B cell (primary cell): ENCODE measurements around the gene PLEKHG4. TPM values are rescaled to one million over a fixed set of nuclear protein-coding genes. Genes with fewer than 3 reads are reported as not detected.

Experiments
- ATAC-seq: fragments of 200-7000 bp; cut with Tn5 transposase; one replicate; pipeline ENCODE4 v1.10.0; 2021; ENCODE audit warnings: low read depth, mild to moderate bottlenecking, moderate number of reproducible peaks, moderate library complexity
- CTCF ChIA-PET: fragments of 350-600 bp; sonication (Branson Sonifier 250); formaldehyde crosslinking; loops from one replicate; lab custom pipeline; 2021; ENCODE audit warnings: antibody characterized with exemption, inconsistent platforms; lab: Charles Lee
- POLR2A ChIA-PET: fragments of 350-600 bp; sonication (Branson Sonifier 250); formaldehyde crosslinking; loops from one replicate; lab custom pipeline; 2021; ENCODE audit warnings: antibody characterized with exemption; lab: Charles Lee
- DNase-seq: peaks from one replicate; pipeline ENCODE4 v3.0.0; 2013
- H2AFZ ChIP-seq: 2 replicates; pipeline ENCODE4 v1.6.1; 2012; ENCODE audit warnings: mild to moderate bottlenecking, low read depth, low read length; ENCODE audit not compliant: insufficient read depth, poor library complexity, severe bottlenecking
- H3K27ac ChIP-seq, 2 donors: 1 replicate in 1 of 2; 2 replicates in 1 of 2; pipeline ENCODE4 v1.5.1; 2012 to 2013; ENCODE audit warnings: low read length in 2 of 2, mild to moderate bottlenecking in 2 of 2, moderate library complexity in 1 of 2
- H3K27me3 ChIP-seq, 4 experiments: fragments of 200-600 bp in 1 of 4; sonication (generic) in 1 of 4; replicated peaks in 1 of 4; 1 replicate in 2 of 4; 2 replicates in 2 of 4; pipeline versions ENCODE4 v1.6.1 to v1.7.0; 2013 to 2016; ENCODE audit warnings: low read length in 3 of 4, mild to moderate bottlenecking in 2 of 4, mixed read lengths in 1 of 4, moderate library complexity in 1 of 4; ENCODE audit not compliant: insufficient read depth in 4 of 4, control insufficient read depth in 3 of 4; ENCODE audit errors: control extremely low read depth in 1 of 4
- H3K36me3 ChIP-seq, 2 experiments: replicated peaks in 1 of 2; 1 replicate in 1 of 2; 2 replicates in 1 of 2; pipeline versions ENCODE4 v1.6.1 to v1.7.1; 2013; ENCODE audit warnings: low read length in 1 of 2; ENCODE audit not compliant: insufficient read depth in 2 of 2, control insufficient read depth in 1 of 2; ENCODE audit errors: control extremely low read depth in 1 of 2, extremely low read depth in 1 of 2
- H3K4me1 ChIP-seq, 2 donors: fragments of 200-600 bp in 1 of 2; sonication (generic) in 1 of 2; 1 replicate in 1 of 2; 2 replicates in 1 of 2; pipeline versions ENCODE4 v1.5.1 to v1.6.1; 2013 to 2017; ENCODE audit warnings: low read length in 2 of 2; ENCODE audit not compliant: control insufficient read depth in 2 of 2, insufficient read depth in 2 of 2
- H3K4me2 ChIP-seq: replicated peaks from 2 replicates; pipeline ENCODE3; 2012; ENCODE audit warnings: mild to moderate bottlenecking, low read depth, low read length; ENCODE audit not compliant: poor library complexity, severe bottlenecking
- H3K4me3 ChIP-seq, 5 experiments: fragments of 200-600 bp in 1 of 5; sonication (generic) in 1 of 5; 1 replicate in 3 of 5; 2 replicates in 2 of 5; pipeline versions ENCODE4 v1.5.1 to v1.7.0; 2011 to 2016; ENCODE audit warnings: low read length in 4 of 5, mild to moderate bottlenecking in 4 of 5, low read depth in 2 of 5, control low read depth in 1 of 5, moderate library complexity in 1 of 5; ENCODE audit not compliant: insufficient read depth in 1 of 5; ENCODE audit errors: control extremely low read depth in 1 of 5, extremely low read depth in 1 of 5
- H3K79me2 ChIP-seq: fragments of 200-600 bp; sonication (generic); one replicate; pipeline ENCODE4 v1.6.0; 2016; ENCODE audit warnings: low read length; ENCODE audit not compliant: control insufficient read depth, insufficient read depth
- H3K9ac ChIP-seq: fragments of 200-600 bp; sonication (generic); 2 replicates; pipeline ENCODE4 v1.6.1; 2017; ENCODE audit warnings: mild to moderate bottlenecking, low read length, moderate library complexity
- H3K9me3 ChIP-seq, 3 donors: one replicate each; pipeline versions ENCODE4 v1.6.1 to v1.7.1; 2013; ENCODE audit warnings: low read length in 2 of 3; ENCODE audit not compliant: control insufficient read depth in 2 of 3, insufficient read depth in 1 of 3; ENCODE audit errors: control extremely low read depth in 1 of 3
- H4K20me1 ChIP-seq: 2 replicates; pipeline ENCODE4 v1.6.0; 2012; ENCODE audit warnings: mild to moderate bottlenecking, low read length; ENCODE audit not compliant: insufficient read depth, control insufficient read depth, poor library complexity, severe bottlenecking
- H3K27ac Mint-ChIP-seq: one replicate; pipeline ENCODE4 v1.8.0; 2021; ENCODE audit warnings: mixed read lengths
- H3K27me3 Mint-ChIP-seq: one replicate; pipeline ENCODE4 v1.8.0; 2021; ENCODE audit warnings: mixed read lengths
- H3K4me1 Mint-ChIP-seq: one replicate; pipeline ENCODE4 v1.8.0; 2021; ENCODE audit warnings: mixed read lengths
- H3K4me3 Mint-ChIP-seq: one replicate; pipeline ENCODE4 v1.8.0; 2021; ENCODE audit warnings: mixed read lengths
- H3K9me3 Mint-ChIP-seq: one replicate; pipeline ENCODE4 v1.8.0; 2022; ENCODE audit warnings: mixed read lengths; ENCODE audit not compliant: insufficient read depth
- CTCF ChIP-seq: fragments of 200-600 bp; IDR thresholded peaks from one replicate; pipeline ENCODE4 v1.8.0; 2022; ENCODE audit warnings: antibody characterized with exemption, mild to moderate bottlenecking
- EZH2 ChIP-seq: IDR thresholded peaks from 2 replicates; pipeline ENCODE4 v1.6.1; 2012; ENCODE audit warnings: borderline replicate concordance, low read depth, mild to moderate bottlenecking, moderate library complexity, low read length; ENCODE audit not compliant: insufficient read depth, poor library complexity, severe bottlenecking
- WGBS: methylation state at CpG from one replicate; pipeline ENCODE4 v1.1.5; 2013; ENCODE audit warnings: missing lambda C conversion rate; ENCODE audit not compliant: insufficient coverage; 5-methylcytosine and 5-hydroxymethylcytosine counted together
- intact Hi-C: fragments of 100-400 bp; cut with micrococcal nuclease; formaldehyde crosslinking; loops from one replicate; pipeline ENCODE4 v1.10.0; 2022
- polyA plus RNA-seq: library from polyadenylated mRNA; depleted of rRNA; stranded (reverse); fragments of >200 nt; gene quantifications from 2 replicates; pipeline ENCODE4 v1.2.3, GENCODE V29; 2012
- total RNA-seq, 2 donors: library from RNA; stranded (reverse); fragments of 120-200 nt in 1 of 2; gene quantifications; 1 replicate in 1 of 2; 2 replicates in 1 of 2; pipeline versions ENCODE4 v1.2.3 to v1.2.4, GENCODE V29; 2013 to 2022

PLEKHG4 gene
- total and polyA plus RNA-seq, 2 donors (not counting 1 experiment from before 2014, with no cell fraction given) = 6.0 to 7.1 TPM

- H3K79me2 ChIP-seq = peaks cover 26% of the 10 kb centered on the region
- H3K4me1 Mint-ChIP-seq = peaks cover 40% of the 10 kb centered on the region
- H3K4me1 ChIP-seq = peaks cover 35 to 46% of the 10 kb centered on the region in 2 donors
Measured at GRCh38 chr16:67243481-67243880, 35.9 kb upstream of the PLEKHG4 start.

More at GRCh38 chr16:67243481-67243880, 35.9 kb upstream of the PLEKHG4 start:
- no peak overlapping the region for H3K9ac ChIP-seq
- ChIA-PET CTCF (interaction anchor here (1.0 to 3.7 kb wide), 4 partner anchors 16 to 185 kb away, joined by 3 to 33 read pairs (median 8); partner anchors contain the start of gene TMEM208), POLR2A (interaction anchor here (2.5 kb wide), 1 partner anchor 17 kb away, joined by 30 read pairs; the partner anchor contains the start of gene TMEM208)
- ATAC-seq = no peak
- no peaks in the 10 kb centered on the region for H3K9me3 Mint-ChIP-seq
- 91% methylated on average over 4 of the region's 4 CpGs for WGBS
- intact Hi-C loops = loop anchor here (10.0 kb wide), 1 partner anchor 421 kb away; the partner anchor contains the start of genes ACD, C16orf86, ENKD1 and PARD6A
- H3K27me3 Mint-ChIP-seq = no peaks in the 10 kb centered on the region
- peak overlapping the region; percentile 56 for H3K27ac Mint-ChIP-seq
- peaks cover 4% of the 10 kb centered on the region for H4K20me1 ChIP-seq
- peak overlapping the region in 1 of 2 donors; percentile 86 for H3K27ac ChIP-seq
- H2AFZ ChIP-seq = no peak overlapping the region
- TF ChIP-seq EZH2 = no peak
- TF ChIP-seq CTCF = no peak
- H3K27me3 ChIP-seq = no peaks in the 10 kb centered on the region
- no peak for DNase-seq
- no peak overlapping the region for H3K4me3 Mint-ChIP-seq
- H3K36me3 ChIP-seq = peaks cover 0 to 10% of the 10 kb centered on the region in 2 experiments
- no peaks in the 10 kb centered on the region for H3K9me3 ChIP-seq
- no peak overlapping the region for H3K4me3 ChIP-seq
- H3K4me2 ChIP-seq = no peak overlapping the region
